HG03571 (cell line): Measurements from ENCODE around the gene ATXN2.
"Not testable (repeated sequence)": the region's sequence is repeated elsewhere in the genome, so short reads cannot be mapped to it uniquely, and the experiment has no call there.

Source experiments
- ATAC-seq: cut with Tn5 transposase; IDR thresholded peaks from one replicate; pipeline ENCODE4 v1.9.1; 2021; ENCODE audit not compliant: unreplicated experiment

ATXN2 gene

GRCh38 chr12:111406474-111407376 lies 192.4 kb downstream of the ATXN2 start:
- ATAC-seq, result no peak

GRCh38 chr12:111405859-111406473 lies 193.1 kb downstream of the ATXN2 start, which contains the start of gene SH2B3:
TSS of gene SH2B3 (plus strand) at chr12:111405923. CDS start at chr12:111418146, 12,223 bp downstream.
- no peak for ATAC-seq

GRCh38 chr12:111405149-111405858 lies 193.8 kb downstream of the ATXN2 start:
- ATAC-seq, result peak; percentile 49

GRCh38 chr12:111404362-111405148 lies 194.6 kb downstream of the ATXN2 start:
- ATAC-seq, result no peak

GRCh38 chr12:111402490-111402824 lies 196.7 kb downstream of the ATXN2 start:
- ATAC-seq, result not testable (repeated sequence)
